ENCODE data around the gene CHD3.

Gene CHD3

GRCh38 chr17:7932483-7932891, 43.9 kb downstream of the CHD3 start:
- H3K9ac ChIP-seq (ENCODE audit: insufficient read length, low read depth) = peak overlapping the region; percentile 79
- H3K4me3 ChIP-seq (ENCODE audit: insufficient read length, low read depth) = peak overlapping the region; percentile 86
- H3K27me3 ChIP-seq (ENCODE audit: insufficient read depth, insufficient read length) = peaks cover 13% of the 10 kb centered on the region
- H3K9me3 ChIP-seq (ENCODE audit: insufficient read depth, low read length) = no peaks in the 10 kb centered on the region
- H3K36me3 ChIP-seq (ENCODE audit: insufficient read depth, insufficient read length, low read length) = peaks cover 30% of the 10 kb centered on the region
- H3K4me1 ChIP-seq (ENCODE audit: insufficient read depth, insufficient read length) = peaks cover 3% of the 10 kb centered on the region
- DNase-seq (ENCODE audit: low read depth, low spot score) = no peak
- TF ChIP-seq YY1 (IDR thresholded peaks at IDR 0.05; ENCODE audit: insufficient read depth, insufficient read length) (no peak), ZNF274 (IDR thresholded peaks at IDR 0.05; ENCODE audit: low read depth, low read length) (no peak), SUZ12 (IDR thresholded peaks at IDR 0.05; ENCODE audit: extremely low read depth, insufficient read depth, insufficient read length) (no peak)

DNA sequence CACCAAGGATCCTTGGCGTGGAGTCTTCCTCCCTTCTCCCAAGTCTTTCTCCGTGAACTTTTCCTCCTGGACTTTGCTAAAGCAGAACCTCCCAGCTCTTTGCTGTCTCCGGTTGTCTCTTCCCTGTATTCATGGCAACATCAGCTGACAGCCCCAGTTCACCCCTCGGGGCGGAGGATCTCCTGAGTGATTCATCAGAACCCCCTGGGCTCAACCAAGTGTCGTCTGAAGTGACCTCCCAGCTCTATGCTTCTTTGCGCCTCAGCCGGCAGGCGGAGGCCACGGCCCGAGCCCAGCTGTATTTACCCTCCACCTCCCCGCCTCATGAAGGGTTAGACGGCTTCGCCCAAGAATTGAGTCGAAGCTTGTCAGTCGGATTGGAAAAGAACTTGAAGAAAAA, 44.4 kb downstream of the CHD3 start:
- Histone ChIP-seq H3K9ac (ENCODE audit: insufficient read length, low read depth) (peak overlapping the region; percentile 79), H3K36me3 (ENCODE audit: insufficient read depth, insufficient read length, low read length) (peaks cover 30% of the 10 kb centered on the region), H3K4me3 (ENCODE audit: insufficient read length, low read depth) (peak overlapping the region; percentile 86), H3K9me3 (ENCODE audit: insufficient read depth, low read length) (no peaks in the 10 kb centered on the region), H3K4me1 (ENCODE audit: insufficient read depth, insufficient read length) (peaks cover 3% of the 10 kb centered on the region), H3K27me3 (ENCODE audit: insufficient read depth, insufficient read length) (peaks cover 12% of the 10 kb centered on the region)
- no peak for TF ChIP-seq SUZ12 (IDR thresholded peaks at IDR 0.05; ENCODE audit: extremely low read depth, insufficient read depth, insufficient read length)
- DNase-seq (ENCODE audit: low read depth, low spot score) = no peak

- no peak for TF ChIP-seq ZNF274 (IDR thresholded peaks at IDR 0.05; ENCODE audit: low read depth, low read length)
- no peak for TF ChIP-seq SUZ12 (IDR thresholded peaks at IDR 0.05; ENCODE audit: extremely low read depth, insufficient read depth, insufficient read length)
- no peak overlapping the region for H3K9ac ChIP-seq (ENCODE audit: insufficient read length, low read depth)
- no peak for DNase-seq (ENCODE audit: low read depth, low spot score)
- peaks cover 43% of the 10 kb centered on the region for H3K36me3 ChIP-seq (ENCODE audit: insufficient read depth, insufficient read length, low read length)
- H3K9me3 ChIP-seq (ENCODE audit: insufficient read depth, low read length) = no peaks in the 10 kb centered on the region
- no peak overlapping the region for H3K4me3 ChIP-seq (ENCODE audit: insufficient read length, low read depth)
- no peaks in the 10 kb centered on the region for H3K27me3 ChIP-seq (ENCODE audit: insufficient read depth, insufficient read length)
- peaks cover 3% of the 10 kb centered on the region for H3K4me1 ChIP-seq (ENCODE audit: insufficient read depth, insufficient read length)
Observed at GRCh38 chr17:7935859-7936258, 47.3 kb downstream of the CHD3 start.

- H3K36me3 ChIP-seq (ENCODE audit: insufficient read depth, insufficient read length, low read length) = peaks cover 57% of the 10 kb centered on the region
- H3K9ac ChIP-seq (ENCODE audit: insufficient read length, low read depth) = no peak overlapping the region
Observed at GRCh38 chr17:7940034-7940433, 51.4 kb downstream of the CHD3 start.

GRCh38 chr17:7940743-7941142, 52.2 kb downstream of the CHD3 start:
- H3K4me3 ChIP-seq (ENCODE audit: insufficient read length, low read depth) = no peak overlapping the region
- no peak for TF ChIP-seq SUZ12 (IDR thresholded peaks at IDR 0.05; ENCODE audit: extremely low read depth, insufficient read depth, insufficient read length)
- TF ChIP-seq ZNF274 (IDR thresholded peaks at IDR 0.05; ENCODE audit: low read depth, low read length) = no peak
- TF ChIP-seq YY1 (IDR thresholded peaks at IDR 0.05; ENCODE audit: insufficient read depth, insufficient read length) = no peak
- H3K4me1 ChIP-seq (ENCODE audit: insufficient read depth, insufficient read length) = no peaks in the 10 kb centered on the region
- H3K36me3 ChIP-seq (ENCODE audit: insufficient read depth, insufficient read length, low read length) = peaks cover 58% of the 10 kb centered on the region
- H3K9ac ChIP-seq (ENCODE audit: insufficient read length, low read depth) = no peak overlapping the region
- no peak for DNase-seq (ENCODE audit: low read depth, low spot score)
- H3K27me3 ChIP-seq (ENCODE audit: insufficient read depth, insufficient read length) = no peaks in the 10 kb centered on the region
- H3K9me3 ChIP-seq (ENCODE audit: insufficient read depth, low read length) = no peaks in the 10 kb centered on the region

More at GRCh38 chr17:7940034-7940433, 51.4 kb downstream of the CHD3 start:
- no peaks in the 10 kb centered on the region for H3K4me1 ChIP-seq (ENCODE audit: insufficient read depth, insufficient read length)
- TF ChIP-seq YY1 (IDR thresholded peaks at IDR 0.05; ENCODE audit: insufficient read depth, insufficient read length) (no peak), SUZ12 (IDR thresholded peaks at IDR 0.05; ENCODE audit: extremely low read depth, insufficient read depth, insufficient read length) (no peak), ZNF274 (IDR thresholded peaks at IDR 0.05; ENCODE audit: low read depth, low read length) (no peak)
- no peak overlapping the region for H3K4me3 ChIP-seq (ENCODE audit: insufficient read length, low read depth)
- H3K9me3 ChIP-seq (ENCODE audit: insufficient read depth, low read length) = no peaks in the 10 kb centered on the region
- H3K27me3 ChIP-seq (ENCODE audit: insufficient read depth, insufficient read length) = no peaks in the 10 kb centered on the region
- DNase-seq (ENCODE audit: low read depth, low spot score) = no peak

DNA sequence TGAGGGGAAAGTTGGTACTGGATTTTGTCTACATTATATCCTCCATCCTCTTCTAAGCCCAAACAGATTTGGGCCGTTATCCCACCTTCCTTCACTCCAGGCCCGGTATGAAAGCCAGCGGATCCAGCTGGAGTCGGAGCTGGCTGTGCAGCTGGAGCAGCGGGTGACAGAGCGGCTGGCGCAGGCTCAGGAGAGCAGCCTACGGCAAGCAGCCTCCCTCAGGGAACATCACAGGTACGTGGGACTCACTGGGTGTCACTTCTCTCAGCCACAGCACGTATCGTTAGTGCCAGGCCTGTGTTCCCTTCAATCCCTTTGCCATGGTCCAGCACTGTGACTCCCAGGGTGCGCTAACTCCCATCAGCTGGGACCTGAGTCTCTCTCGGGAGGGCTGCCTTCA, 54.7 kb downstream of the CHD3 start:
- no peak overlapping the region for H3K4me3 ChIP-seq (ENCODE audit: insufficient read length, low read depth)
- TF ChIP-seq ZNF274 (IDR thresholded peaks at IDR 0.05; ENCODE audit: low read depth, low read length) (no peak), SUZ12 (IDR thresholded peaks at IDR 0.05; ENCODE audit: extremely low read depth, insufficient read depth, insufficient read length) (no peak), YY1 (IDR thresholded peaks at IDR 0.05; ENCODE audit: insufficient read depth, insufficient read length) (no peak)
- H3K4me1 ChIP-seq (ENCODE audit: insufficient read depth, insufficient read length) = no peaks in the 10 kb centered on the region
- no peak overlapping the region for H3K9ac ChIP-seq (ENCODE audit: insufficient read length, low read depth)
- no peaks in the 10 kb centered on the region for H3K9me3 ChIP-seq (ENCODE audit: insufficient read depth, low read length)
- H3K27me3 ChIP-seq (ENCODE audit: insufficient read depth, insufficient read length) = no peaks in the 10 kb centered on the region
- DNase-seq (ENCODE audit: low read depth, low spot score) = no peak
- peaks cover 61% of the 10 kb centered on the region for H3K36me3 ChIP-seq (ENCODE audit: insufficient read depth, insufficient read length, low read length)

DNA sequence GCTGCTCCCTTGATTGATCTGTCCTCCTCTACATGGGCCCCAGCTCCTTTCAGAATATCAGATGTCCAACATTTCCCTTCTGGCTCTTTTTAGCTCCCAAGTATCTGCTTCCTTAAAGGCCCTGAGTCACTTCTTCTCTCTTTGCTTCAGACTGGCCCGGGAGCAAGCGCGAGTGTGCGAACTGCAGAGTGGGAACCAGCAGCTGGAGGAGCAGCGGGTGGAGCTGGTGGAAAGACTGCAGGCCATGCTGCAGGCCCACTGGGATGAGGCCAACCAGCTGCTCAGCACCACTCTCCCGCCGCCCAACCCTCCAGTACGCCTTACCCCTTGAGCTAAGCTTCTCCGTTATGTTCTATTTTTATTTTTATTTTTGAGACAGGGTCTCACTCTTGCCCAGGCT, 55.7 kb downstream of the CHD3 start:
- DNase-seq (ENCODE audit: low read depth, low spot score) = no peak
- Histone ChIP-seq H3K27me3 (ENCODE audit: insufficient read depth, insufficient read length) (no peaks in the 10 kb centered on the region), H3K9ac (ENCODE audit: insufficient read length, low read depth) (no peak overlapping the region), H3K9me3 (ENCODE audit: insufficient read depth, low read length) (no peaks in the 10 kb centered on the region), H3K4me3 (ENCODE audit: insufficient read length, low read depth) (no peak overlapping the region), H3K4me1 (ENCODE audit: insufficient read depth, insufficient read length) (no peaks in the 10 kb centered on the region), H3K36me3 (ENCODE audit: insufficient read depth, insufficient read length, low read length) (peaks cover 70% of the 10 kb centered on the region)
- TF ChIP-seq YY1 (IDR thresholded peaks at IDR 0.05; ENCODE audit: insufficient read depth, insufficient read length) (no peak), SUZ12 (IDR thresholded peaks at IDR 0.05; ENCODE audit: extremely low read depth, insufficient read depth, insufficient read length) (no peak), ZNF274 (IDR thresholded peaks at IDR 0.05; ENCODE audit: low read depth, low read length) (no peak)

- no peak for DNase-seq (ENCODE audit: low read depth, low spot score)
- no peak overlapping the region for H3K9ac ChIP-seq (ENCODE audit: insufficient read length, low read depth)
- TF ChIP-seq ZNF274 (IDR thresholded peaks at IDR 0.05; ENCODE audit: low read depth, low read length) (no peak), YY1 (IDR thresholded peaks at IDR 0.05; ENCODE audit: insufficient read depth, insufficient read length) (no peak), SUZ12 (IDR thresholded peaks at IDR 0.05; ENCODE audit: extremely low read depth, insufficient read depth, insufficient read length) (no peak)
- H3K27me3 ChIP-seq (ENCODE audit: insufficient read depth, insufficient read length) = no peaks in the 10 kb centered on the region
- H3K36me3 ChIP-seq (ENCODE audit: insufficient read depth, insufficient read length, low read length) = peaks cover 62% of the 10 kb centered on the region
- no peak overlapping the region for H3K4me3 ChIP-seq (ENCODE audit: insufficient read length, low read depth)
- H3K9me3 ChIP-seq (ENCODE audit: insufficient read depth, low read length) = no peaks in the 10 kb centered on the region
- no peaks in the 10 kb centered on the region for H3K4me1 ChIP-seq (ENCODE audit: insufficient read depth, insufficient read length)
Observed at GRCh38 chr17:7945651-7946050, 57.1 kb downstream of the CHD3 start.

All from NT2/D1 (cell line).